Left lung (tissue), 10 donors: ENCODE data around the gene PTK6. TPM values are rescaled to one million over a fixed set of nuclear protein-coding genes. Genes with fewer than 3 reads are reported as not detected.

Experiments used
- ATAC-seq: fragments of 200-7000 bp; cut with Tn5 transposase; one replicate; pipeline ENCODE4 v1.9.1; 2020; ENCODE audit warnings: moderate library complexity
- DNase-seq, 4 donors: peaks; one replicate each; pipeline ENCODE4 v3.0.0-alpha.2; 2013 to 2020
- H3K27ac ChIP-seq, 2 donors: fragments of 200-600 bp; sonication (generic) in 1 of 2; one replicate each; pipeline versions ENCODE4 v1.5.0 to v1.8.0; 2020 to 2021
- H3K27me3 ChIP-seq, 2 donors: fragments of 200-600 bp; sonication (generic) in 1 of 2; one replicate each; pipeline versions ENCODE4 v1.5.0 to v1.8.0; 2020 to 2021
- H3K36me3 ChIP-seq, 2 donors: fragments of 200-600 bp; sonication (generic) in 1 of 2; one replicate each; pipeline versions ENCODE4 v1.5.0 to v1.8.0; 2020 to 2021
- H3K4me1 ChIP-seq, 2 donors: fragments of 200-600 bp; one replicate each; pipeline ENCODE4 v1.8.0; 2021
- H3K4me3 ChIP-seq, 2 donors: fragments of 200-600 bp; sonication (generic) in 1 of 2; one replicate each; pipeline versions ENCODE4 v1.5.0 to v1.8.0; 2020 to 2021; ENCODE audit warnings: mild to moderate bottlenecking in 1 of 2
- H3K9me3 ChIP-seq, 2 donors: fragments of 200-600 bp; sonication (generic) in 1 of 2; one replicate each; pipeline versions ENCODE4 v1.5.0 to v1.8.0; 2020 to 2021
- intact Hi-C, 2 donors: fragments of 100-400 bp; cut with DNase I; formaldehyde crosslinking; loops; one replicate each; pipeline versions ENCODE4 v1.11.2 to v1.14.2; 2022
- polyA plus RNA-seq, 6 donors: library from polyadenylated mRNA; unstranded; fragments of 120-200 nt; gene quantifications; one replicate each; pipeline ENCODE4 v1.2.1, GENCODE V29; 2013; ENCODE audit not compliant: insufficient read length in 6 of 6
- total RNA-seq, 2 donors: library from RNA; stranded (reverse); fragmentation: NEBNext Ultra II Directional; extraction: Animal tissue kit (Norgen Biotek cat#: 25700); gene quantifications; one replicate each; pipeline ENCODE4 v1.2.1, GENCODE V29; 2021
- TF ChIP-seq, protein P1 (sequence below), 2 donors: fragments of 200-600 bp; sonication (generic) in 1 of 2; IDR thresholded peaks; one replicate each; pipeline versions ENCODE4 v1.5.0 to v1.8.0; 2021; ENCODE audit warnings: antibody characterized with exemption in 2 of 2
- donor health status: DM: no; HTN: yes; CAD: no.
- donor health status: DM: no; HTN: no; CAD: no.

The PTK6 gene
- total and polyA plus RNA-seq, 8 donors = 0.53 to 7.3 (median 0.75) TPM

DNA sequence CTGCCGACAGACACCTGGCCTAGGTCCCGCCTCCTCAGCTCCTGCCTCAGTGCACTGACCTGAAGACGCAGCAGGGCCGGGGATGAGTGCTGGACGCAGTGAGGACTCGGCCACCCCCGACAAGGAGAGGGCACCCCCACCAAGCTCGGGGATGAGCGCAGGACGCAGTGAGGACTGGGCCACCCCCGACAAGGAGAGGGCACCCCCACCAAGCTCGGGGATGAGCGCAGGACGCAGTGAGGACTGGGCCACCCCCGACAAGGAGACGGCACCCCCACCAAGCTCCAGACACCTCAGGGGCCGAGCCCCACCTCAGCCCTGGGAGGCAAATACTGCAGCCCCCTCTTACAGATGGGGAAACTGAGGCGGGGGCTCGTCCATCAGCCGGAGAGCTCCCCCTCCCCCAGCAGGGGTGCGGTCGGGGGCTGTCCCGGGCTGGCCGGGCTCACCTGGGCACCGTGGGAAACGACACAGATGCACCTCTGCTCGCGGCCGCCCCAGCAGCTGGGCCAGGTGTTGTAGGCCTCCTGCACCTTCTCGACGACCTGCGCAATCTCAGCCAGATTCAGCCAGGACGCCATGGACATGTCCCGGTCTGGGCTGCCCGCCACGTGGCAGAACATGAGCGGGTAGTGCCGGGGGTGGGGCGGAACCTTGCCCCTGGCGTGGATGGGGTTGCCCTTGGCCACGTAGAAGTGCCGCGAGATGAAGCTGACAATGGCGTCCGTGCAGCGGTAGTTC, 29.4 kb upstream of the PTK6 start:
- Histone ChIP-seq H3K9me3 (no peaks in the 10 kb centered on the region), H3K36me3 (peaks cover 0 to 91% of the 10 kb centered on the region in 2 donors), H3K27ac (no peak overlapping the region), H3K4me3 (no peak overlapping the region), H3K4me1 (peaks cover 0 to 35% of the 10 kb centered on the region in 2 donors), H3K27me3 (peaks cover 0 to 39% of the 10 kb centered on the region in 2 donors)
- TF ChIP-seq, protein P1, sequence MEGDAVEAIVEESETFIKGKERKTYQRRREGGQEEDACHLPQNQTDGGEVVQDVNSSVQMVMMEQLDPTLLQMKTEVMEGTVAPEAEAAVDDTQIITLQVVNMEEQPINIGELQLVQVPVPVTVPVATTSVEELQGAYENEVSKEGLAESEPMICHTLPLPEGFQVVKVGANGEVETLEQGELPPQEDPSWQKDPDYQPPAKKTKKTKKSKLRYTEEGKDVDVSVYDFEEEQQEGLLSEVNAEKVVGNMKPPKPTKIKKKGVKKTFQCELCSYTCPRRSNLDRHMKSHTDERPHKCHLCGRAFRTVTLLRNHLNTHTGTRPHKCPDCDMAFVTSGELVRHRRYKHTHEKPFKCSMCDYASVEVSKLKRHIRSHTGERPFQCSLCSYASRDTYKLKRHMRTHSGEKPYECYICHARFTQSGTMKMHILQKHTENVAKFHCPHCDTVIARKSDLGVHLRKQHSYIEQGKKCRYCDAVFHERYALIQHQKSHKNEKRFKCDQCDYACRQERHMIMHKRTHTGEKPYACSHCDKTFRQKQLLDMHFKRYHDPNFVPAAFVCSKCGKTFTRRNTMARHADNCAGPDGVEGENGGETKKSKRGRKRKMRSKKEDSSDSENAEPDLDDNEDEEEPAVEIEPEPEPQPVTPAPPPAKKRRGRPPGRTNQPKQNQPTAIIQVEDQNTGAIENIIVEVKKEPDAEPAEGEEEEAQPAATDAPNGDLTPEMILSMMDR (IDR thresholded peaks at IDR 0.05) = no peak
- intact Hi-C loops = no loop called here
- DNase-seq (no peak), ATAC-seq (no peak)

DNA sequence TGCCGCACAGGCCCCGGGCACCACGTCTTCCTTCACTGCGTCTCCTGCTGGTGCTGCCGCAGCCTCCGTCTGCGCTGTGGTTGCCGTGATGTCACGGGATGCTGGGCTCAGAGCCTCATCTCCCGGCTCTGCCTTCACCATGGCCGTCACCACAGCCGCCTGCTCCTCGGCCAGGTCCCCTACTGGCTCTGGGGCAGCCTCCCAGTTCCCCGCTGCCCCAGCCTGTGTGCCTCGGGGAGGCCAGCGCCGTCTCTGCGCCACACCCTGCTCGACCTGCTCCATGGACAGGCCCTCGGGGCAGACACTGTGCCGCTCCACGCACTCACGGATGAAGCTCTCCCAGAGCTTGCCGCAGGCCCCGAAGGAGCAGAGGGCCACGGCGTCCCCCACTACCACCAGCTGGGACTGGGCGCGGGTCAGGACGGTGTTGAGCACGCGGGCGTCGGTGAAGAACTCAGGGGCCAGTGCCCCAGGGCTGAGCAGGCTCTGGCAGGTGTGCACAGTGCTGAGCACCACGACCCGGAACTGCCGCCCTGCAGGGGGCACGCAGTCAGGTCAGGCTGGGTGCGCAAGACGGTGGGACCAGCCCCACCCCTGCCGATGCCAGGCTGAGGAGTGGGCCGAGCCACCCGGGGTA, 28.6 kb upstream of the PTK6 start:
- Histone ChIP-seq H3K27me3 (peaks cover 0 to 36% of the 10 kb centered on the region in 2 donors), H3K4me3 (no peak overlapping the region), H3K4me1 (peaks cover 0 to 35% of the 10 kb centered on the region in 2 donors), H3K9me3 (no peaks in the 10 kb centered on the region), H3K27ac (no peak overlapping the region), H3K36me3 (peaks cover 0 to 96% of the 10 kb centered on the region in 2 donors)
- intact Hi-C loops = no loop called here
- no peak for ATAC-seq
- TF ChIP-seq, protein P1 (IDR thresholded peaks at IDR 0.05) = no peak
- no peak for DNase-seq

- peaks cover 0 to 96% of the 10 kb centered on the region in 2 donors for H3K36me3 ChIP-seq
- no peak for ATAC-seq
- TF ChIP-seq, protein P1 (IDR thresholded peaks at IDR 0.05) = no peak
- no peak for DNase-seq
- no peak overlapping the region for H3K27ac ChIP-seq
- peaks cover 0 to 29% of the 10 kb centered on the region in 2 donors for H3K27me3 ChIP-seq
- H3K9me3 ChIP-seq = no peaks in the 10 kb centered on the region
- intact Hi-C loops = no loop called here
- H3K4me1 ChIP-seq = peaks cover 0 to 32% of the 10 kb centered on the region in 2 donors
- H3K4me3 ChIP-seq = no peak overlapping the region
These were observed 28.0 kb upstream of the PTK6 start for GRCh38 chr20:63565021-63565698.

DNA sequence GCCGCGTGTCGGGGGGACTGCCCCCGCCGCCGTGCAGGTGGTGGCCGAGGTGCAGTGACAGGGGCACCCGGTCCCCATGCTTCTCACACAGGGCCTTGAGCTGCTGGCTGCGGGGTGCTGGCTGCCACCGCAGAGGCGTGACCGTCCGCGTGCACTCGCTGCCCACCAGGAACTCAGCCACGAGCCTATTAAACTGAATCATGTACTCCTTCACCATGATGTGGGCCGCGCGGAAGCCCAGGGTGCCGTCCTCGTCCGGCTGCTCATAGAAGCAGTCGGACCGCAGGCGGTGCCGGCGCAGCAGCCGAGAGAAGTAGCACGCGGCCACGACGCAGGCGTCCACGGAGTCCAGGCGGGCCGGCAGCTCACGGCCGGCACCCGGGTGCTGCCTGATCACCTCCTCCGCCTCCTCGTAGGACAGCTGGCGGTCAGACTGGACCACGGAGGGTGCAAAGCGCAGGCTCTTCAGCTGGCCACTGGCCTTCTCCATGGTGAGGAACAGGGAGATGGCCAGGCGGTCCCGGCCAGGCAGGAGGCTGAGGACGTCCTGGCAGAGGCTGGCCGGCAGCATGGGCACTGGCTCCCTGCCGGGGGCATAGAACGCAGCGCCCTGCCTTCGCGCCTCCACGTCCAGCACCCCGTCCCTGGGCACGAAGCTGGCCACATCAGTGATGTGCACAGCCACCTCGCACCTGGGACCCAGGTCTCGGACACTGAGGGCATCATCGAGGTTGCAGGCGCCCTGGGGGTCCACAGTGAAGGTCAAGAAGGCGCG, 27.0 kb upstream of the PTK6 start:
- Histone ChIP-seq H3K4me1 (peaks cover 0 to 23% of the 10 kb centered on the region in 2 donors), H3K4me3 (no peak overlapping the region), H3K27ac (no peak overlapping the region), H3K9me3 (no peaks in the 10 kb centered on the region), H3K27me3 (peaks cover 0 to 23% of the 10 kb centered on the region in 2 donors), H3K36me3 (peaks cover 0 to 95% of the 10 kb centered on the region in 2 donors)
- TF ChIP-seq, protein P1 (IDR thresholded peaks at IDR 0.05) = no peak
- ATAC-seq = no peak
- DNase-seq = no peak
- intact Hi-C loops = no loop called here
